Pancreas (tissue), 10 donors: ENCODE measurements around the gene GJC2. TPM values are rescaled to one million over a fixed set of nuclear protein-coding genes. Genes with fewer than 3 reads are reported as not detected.

Source experiments
- ATAC-seq, 4 donors: fragments of 200-7000 bp; cut with Tn5 transposase; one replicate each; pipeline versions ENCODE4 v1.8.0 to v1.9.1; 2020; ENCODE audit warnings: mild to moderate bottlenecking in 4 of 4, moderate library complexity in 4 of 4
- DNase-seq, 6 donors: peaks; one replicate each; pipeline ENCODE4 v3.0.0-alpha.2; 2020
- FAIRE-seq: peaks from 2 replicates; lab custom pipeline; 2012; peaks lifted over from hg19 to GRCh38; lab: Jason Lieb, UNC
- H3K27ac ChIP-seq, 4 donors: fragments of 200-600 bp; sonication (generic); 1 replicate in 3 of 4; 2 replicates in 1 of 4; pipeline versions ENCODE4 v1.5.0 to v1.8.0; 2020
- H3K27me3 ChIP-seq, 4 donors: fragments of 200-600 bp; one replicate each; pipeline ENCODE4 v1.8.0; 2021
- H3K36me3 ChIP-seq, 3 donors: fragments of 200-600 bp; sonication (generic) in 1 of 3; one replicate each; pipeline versions ENCODE4 v1.5.0 to v1.8.0; 2020 to 2021
- H3K4me1 ChIP-seq, 3 donors: fragments of 200-600 bp; one replicate each; pipeline ENCODE4 v1.8.0; 2021
- H3K4me3 ChIP-seq, 4 donors: fragments of 200-600 bp; sonication (generic) in 2 of 4; one replicate each; pipeline versions ENCODE4 v1.5.0 to v1.8.0; 2020 to 2021
- H3K9me3 ChIP-seq, 4 donors: fragments of 200-600 bp; one replicate each; pipeline ENCODE4 v1.8.0; 2021
- WGBS, 2 donors: extraction: QIAGEN DNeasy Blood & Tissue Kit; methylation state at CpG; one replicate each; pipeline ENCODE4 v1.1.7; 2013; 5-methylcytosine and 5-hydroxymethylcytosine counted together
- intact Hi-C, 3 donors: fragments of 100-400 bp; cut with DNase I; formaldehyde crosslinking; loops; one replicate each; pipeline versions ENCODE4 v1.11.1 to v1.14.2; 2022
- polyA plus RNA-seq, 2 donors: library from polyadenylated mRNA; stranded (reverse); fragments of 200-250 nt; gene quantifications; one replicate each; pipeline ENCODE4 v1.2.3, GENCODE V29; 2013
- total RNA-seq, 6 donors: library from RNA; stranded (reverse); fragmentation: NEBNext Ultra II Directional in 4 of 6; extraction: Animal tissue kit (Norgen Biotek cat#: 25700) in 4 of 6; gene quantifications; one replicate each; pipeline versions ENCODE4 v1.2.1 to v1.2.4, GENCODE V29; 2021 to 2023
- TF ChIP-seq, protein P1 (sequence below), 4 donors: fragments of 200-600 bp; sonication (generic) in 3 of 4; IDR thresholded peaks; one replicate each; pipeline versions ENCODE4 v1.5.0 to v1.8.0; 2021; ENCODE audit warnings: antibody characterized with exemption in 4 of 4
- donor health status: healthy with polysubstance abuse.
- donor health status: DM: no; HTN: no; CAD: no; lungs with moderate emphysema.
- donor health status: DM: no; HTN: no; CAD: no.
- donor health status: control.
- donor health status: control.
- donor health status: Bipolar disorder and iron deficiency.
- donor health status: DM: yes; HTN: yes; CAD: no.
- donor health status: DM: no; HTN: no; CAD: no.
- donor health status: DM: no; HTN: no; CAD: no.
- donor health status: DM: yes; HTN: yes; CAD: no.

GJC2 gene
- total and polyA plus RNA-seq, 8 donors, result 0.08 to 0.80 (median 0.45) TPM

DNA sequence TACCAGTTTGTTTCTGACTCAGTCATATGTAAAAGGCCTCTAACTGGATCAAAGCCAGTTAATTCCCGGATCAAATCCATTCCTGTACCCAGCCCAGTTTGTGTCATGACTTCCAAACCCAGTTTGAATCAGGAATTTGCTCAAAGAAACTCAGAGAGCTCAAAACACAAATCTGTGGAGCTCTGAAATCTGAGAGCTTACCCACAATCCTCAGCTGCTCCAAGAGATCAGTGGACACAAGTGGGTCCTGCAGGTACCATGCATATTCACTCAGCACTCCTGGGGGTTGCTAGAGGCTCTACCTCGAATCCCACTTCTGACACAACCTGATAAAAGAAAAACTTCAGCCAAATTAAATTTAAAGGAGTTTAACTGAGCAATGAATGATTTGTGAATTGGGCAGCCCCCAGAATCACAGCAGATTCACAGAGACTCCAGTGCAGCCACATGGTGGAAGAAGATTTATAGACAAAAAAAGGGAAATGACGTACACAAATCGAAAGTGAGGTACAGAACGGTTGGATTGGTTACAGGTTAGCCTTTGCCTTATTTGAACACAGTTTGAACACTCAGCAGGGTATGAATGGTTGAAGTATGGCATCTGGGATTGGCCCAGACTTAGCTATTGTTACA, 28.8 kb upstream of the GJC2 start:
- Histone ChIP-seq H3K27ac (no peak overlapping the region), H3K9me3 (no peaks in the 10 kb centered on the region), H3K4me1 (no peaks in the 10 kb centered on the region), H3K27me3 (no peaks in the 10 kb centered on the region), H3K4me3 (no peak overlapping the region), H3K36me3 (no peaks in the 10 kb centered on the region)
- intact Hi-C loops, result no loop called here
- ATAC-seq (no peak), DNase-seq (no peak), FAIRE-seq (no peak)
- WGBS, 2 donors, result 69 to 74% methylated on average over 5 of the region's 5 CpGs
- TF ChIP-seq, protein P1, sequence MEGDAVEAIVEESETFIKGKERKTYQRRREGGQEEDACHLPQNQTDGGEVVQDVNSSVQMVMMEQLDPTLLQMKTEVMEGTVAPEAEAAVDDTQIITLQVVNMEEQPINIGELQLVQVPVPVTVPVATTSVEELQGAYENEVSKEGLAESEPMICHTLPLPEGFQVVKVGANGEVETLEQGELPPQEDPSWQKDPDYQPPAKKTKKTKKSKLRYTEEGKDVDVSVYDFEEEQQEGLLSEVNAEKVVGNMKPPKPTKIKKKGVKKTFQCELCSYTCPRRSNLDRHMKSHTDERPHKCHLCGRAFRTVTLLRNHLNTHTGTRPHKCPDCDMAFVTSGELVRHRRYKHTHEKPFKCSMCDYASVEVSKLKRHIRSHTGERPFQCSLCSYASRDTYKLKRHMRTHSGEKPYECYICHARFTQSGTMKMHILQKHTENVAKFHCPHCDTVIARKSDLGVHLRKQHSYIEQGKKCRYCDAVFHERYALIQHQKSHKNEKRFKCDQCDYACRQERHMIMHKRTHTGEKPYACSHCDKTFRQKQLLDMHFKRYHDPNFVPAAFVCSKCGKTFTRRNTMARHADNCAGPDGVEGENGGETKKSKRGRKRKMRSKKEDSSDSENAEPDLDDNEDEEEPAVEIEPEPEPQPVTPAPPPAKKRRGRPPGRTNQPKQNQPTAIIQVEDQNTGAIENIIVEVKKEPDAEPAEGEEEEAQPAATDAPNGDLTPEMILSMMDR (IDR thresholded peaks at IDR 0.05), result no peak

DNA sequence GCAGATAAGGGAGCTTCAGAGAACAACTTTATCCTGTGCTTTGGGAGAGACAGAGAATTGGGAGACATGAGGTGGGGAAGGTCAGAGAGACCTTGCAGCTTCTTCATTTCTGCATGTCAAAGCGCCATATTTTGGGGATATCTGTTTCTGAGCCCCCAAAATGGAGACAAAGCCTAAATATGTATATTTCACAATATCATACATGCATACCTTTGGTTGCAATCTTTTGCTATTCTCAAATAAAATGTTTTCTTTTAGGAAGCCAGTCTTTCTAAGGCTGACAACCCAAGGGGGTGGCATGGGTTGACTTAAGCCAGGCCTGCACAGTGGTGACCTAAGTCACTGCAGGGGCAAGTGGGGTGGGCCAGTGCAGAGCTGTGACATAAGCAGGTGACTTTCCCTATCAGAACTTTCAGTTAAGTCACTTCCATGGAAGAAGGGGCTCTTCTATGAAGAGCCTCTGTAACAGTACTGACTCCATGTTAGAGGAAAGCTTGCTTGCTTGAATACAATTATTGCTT, 26.7 kb upstream of the GJC2 start:
- no peak for FAIRE-seq
- intact Hi-C loops, result no loop called here
- WGBS, 2 donors, result 69 to 90% methylated on average over 1 of the region's 1 CpG
- Histone ChIP-seq H3K27ac (no peak overlapping the region), H3K36me3 (no peaks in the 10 kb centered on the region), H3K4me3 (no peak overlapping the region), H3K4me1 (no peaks in the 10 kb centered on the region), H3K27me3 (no peaks in the 10 kb centered on the region), H3K9me3 (no peaks in the 10 kb centered on the region)
- DNase-seq, result no peak
- TF ChIP-seq, protein P1 (IDR thresholded peaks at IDR 0.05), result no peak
- no peak for ATAC-seq

DNA sequence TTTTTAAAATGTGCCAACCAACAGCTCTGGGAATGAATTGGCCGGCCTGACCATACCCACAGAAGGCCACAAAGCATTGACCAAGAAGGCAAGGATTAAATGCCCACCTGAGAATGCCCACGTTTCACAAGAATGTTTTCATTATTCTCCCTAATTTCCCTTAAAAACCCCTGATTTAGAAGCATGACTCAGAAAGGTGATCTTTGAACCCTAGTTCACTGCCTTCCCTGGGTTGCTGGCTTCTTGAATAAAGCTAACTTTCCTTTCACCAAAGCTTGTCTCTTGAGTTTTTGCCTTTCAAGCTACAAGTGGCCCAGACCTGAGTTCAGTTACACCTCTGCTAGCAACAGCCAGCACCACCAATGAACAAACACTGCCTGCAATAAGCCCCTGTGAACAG, 26.2 kb upstream of the GJC2 start:
- 64 to 75% methylated on average over 2 of the region's 2 CpGs for WGBS, 2 donors
- Histone ChIP-seq H3K36me3 (no peaks in the 10 kb centered on the region), H3K4me1 (no peaks in the 10 kb centered on the region), H3K27ac (no peak overlapping the region), H3K9me3 (no peaks in the 10 kb centered on the region), H3K4me3 (no peak overlapping the region), H3K27me3 (no peaks in the 10 kb centered on the region)
- FAIRE-seq, result no peak
- no peak for DNase-seq
- ATAC-seq, result no peak
- TF ChIP-seq, protein P1 (IDR thresholded peaks at IDR 0.05), result no peak
- intact Hi-C loops, result no loop called here

DNA sequence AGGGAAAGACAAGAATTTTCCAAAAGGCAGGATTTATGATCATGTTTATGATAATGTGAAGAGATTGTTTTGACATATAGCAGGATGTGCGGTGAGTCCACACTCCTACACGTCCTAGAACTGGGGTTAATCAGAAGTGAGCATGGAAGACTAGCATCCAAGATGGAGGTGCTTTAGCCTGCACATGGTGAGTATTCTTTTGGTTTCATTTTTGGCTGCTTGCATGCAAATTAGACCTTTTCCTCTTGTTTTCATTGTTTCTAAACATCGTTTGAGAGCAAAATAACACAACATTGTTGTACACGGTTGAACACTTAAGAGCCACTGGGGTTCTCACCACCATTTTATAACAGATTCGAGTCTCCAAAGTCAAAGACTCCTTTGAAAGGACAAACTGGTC, 24.5 kb upstream of the GJC2 start:
- Histone ChIP-seq H3K36me3 (no peaks in the 10 kb centered on the region), H3K27ac (no peak overlapping the region), H3K4me3 (no peak overlapping the region), H3K27me3 (no peaks in the 10 kb centered on the region), H3K9me3 (no peaks in the 10 kb centered on the region), H3K4me1 (no peaks in the 10 kb centered on the region)
- TF ChIP-seq, protein P1 (IDR thresholded peaks at IDR 0.05), result no peak
- no peak for DNase-seq
- ATAC-seq, result no peak
- intact Hi-C loops, result no loop called here
- FAIRE-seq, result no peak
- WGBS, 2 donors, result 72 to 82% methylated on average over 5 of the region's 5 CpGs

DNA sequence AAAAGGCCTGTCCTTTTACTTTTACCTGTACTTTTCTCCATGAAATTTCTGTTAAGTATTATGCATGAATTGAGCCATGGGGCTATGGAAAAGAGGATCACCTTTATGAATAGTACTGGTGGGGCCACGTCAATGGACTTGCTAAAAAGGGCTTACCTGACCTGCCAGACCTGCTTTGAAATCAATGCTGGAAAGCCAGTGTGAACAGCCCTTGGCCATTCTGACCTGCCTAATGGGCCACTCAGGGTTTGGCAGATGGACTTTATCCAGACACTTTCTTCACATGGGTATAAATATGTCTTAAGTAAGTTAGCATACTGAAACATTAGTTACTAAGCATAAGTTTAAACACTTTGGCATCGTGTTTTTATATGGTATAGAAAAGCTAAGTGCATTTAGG, 18.0 kb upstream of the GJC2 start:
- FAIRE-seq, result no peak
- Histone ChIP-seq H3K4me3 (no peak overlapping the region), H3K4me1 (no peaks in the 10 kb centered on the region), H3K27ac (peak overlapping the region; percentile 47 to 74 (median 64)), H3K9me3 (no peaks in the 10 kb centered on the region), H3K27me3 (no peaks in the 10 kb centered on the region), H3K36me3 (no peaks in the 10 kb centered on the region)
- ATAC-seq, result peak in 3 of 4 donors; percentile 5 to 15 (median 7)
- 66 to 67% methylated on average over 2 of the region's 2 CpGs for WGBS, 2 donors
- DNase-seq, result no peak
- TF ChIP-seq, protein P1 (IDR thresholded peaks at IDR 0.05), result no peak
- intact Hi-C loops, result no loop called here
